HG03175 (cell line): ENCODE measurements around the gene ZNF415.
"Not testable (repeated sequence)": the region's sequence is repeated elsewhere in the genome, so short reads cannot be mapped to it uniquely, and the experiment has no call there.

ENCODE experiments used
- ATAC-seq: cut with Tn5 transposase; IDR thresholded peaks from one replicate; pipeline ENCODE4 v1.9.1; 2021; ENCODE audit warnings: mild to moderate bottlenecking, moderate library complexity; ENCODE audit not compliant: unreplicated experiment

ZNF415 gene

GRCh38 chr19:53103234-53104203 is 29.2 kb downstream of the ZNF415 start, which contains the start of gene ZNF160:
TSS of gene ZNF160 (minus strand) at chr19:53103422. CDS start at chr19:53086276, 17,146 bp downstream.
- peak; percentile 94 for ATAC-seq

- ATAC-seq: peak; percentile 33
These were observed 29.9 kb downstream of the ZNF415 start for GRCh38 chr19:53102756-53103233.

GRCh38 chr19:53102206-53102755 is 30.4 kb downstream of the ZNF415 start:
- no peak for ATAC-seq

GRCh38 chr19:53101518-53101917 is 31.2 kb downstream of the ZNF415 start:
- no peak for ATAC-seq

GRCh38 chr19:53098570-53098969 is 34.1 kb downstream of the ZNF415 start:
- ATAC-seq: not testable (repeated sequence)

- not testable (repeated sequence) for ATAC-seq
These were observed 35.6 kb downstream of the ZNF415 start for GRCh38 chr19:53096982-53097690.

- not testable (repeated sequence) for ATAC-seq
These were observed 36.1 kb downstream of the ZNF415 start for GRCh38 chr19:53096579-53096978.

- ATAC-seq: no peak
These were observed 37.7 kb downstream of the ZNF415 start for GRCh38 chr19:53094754-53095575.

- ATAC-seq: no peak
These were observed 40.0 kb downstream of the ZNF415 start for GRCh38 chr19:53092723-53093122.

GRCh38 chr19:53091413-53092254 is 41.1 kb downstream of the ZNF415 start:
- ATAC-seq: no peak

- no peak for ATAC-seq
These were observed 44.6 kb downstream of the ZNF415 start for GRCh38 chr19:53088091-53088490.

- no peak for ATAC-seq
These were observed 45.8 kb downstream of the ZNF415 start for GRCh38 chr19:53086949-53087348.

GRCh38 chr19:53085496-53085895 is 47.2 kb downstream of the ZNF415 start:
- no peak for ATAC-seq

- no peak for ATAC-seq
These were observed 49.8 kb downstream of the ZNF415 start for GRCh38 chr19:53082929-53083328.

GRCh38 chr19:53079313-53079924 is 53.3 kb downstream of the ZNF415 start:
- ATAC-seq: no peak

- ATAC-seq: no peak
These were observed 54.0 kb downstream of the ZNF415 start for GRCh38 chr19:53078668-53079067.

- ATAC-seq: no peak
These were observed 55.7 kb downstream of the ZNF415 start for GRCh38 chr19:53076984-53077383.

- no peak for ATAC-seq
These were observed 63.9 kb downstream of the ZNF415 start for GRCh38 chr19:53068834-53069233.

- ATAC-seq: no peak
These were observed 64.5 kb downstream of the ZNF415 start for GRCh38 chr19:53068199-53068598.
